Measurements from ENCODE around the gene AHSG. TPM values are rescaled to one million over a fixed set of nuclear protein-coding genes. Genes with fewer than 3 reads are reported as not detected.

AHSG gene
- total and polyA plus RNA-seq, 10 of the 15 experiments (the other 5 are each of a cell fraction or from before 2014, with no cell fraction given) = 0.06 to 0.90 (median 0.15) TPM; not detected in 7

DNA sequence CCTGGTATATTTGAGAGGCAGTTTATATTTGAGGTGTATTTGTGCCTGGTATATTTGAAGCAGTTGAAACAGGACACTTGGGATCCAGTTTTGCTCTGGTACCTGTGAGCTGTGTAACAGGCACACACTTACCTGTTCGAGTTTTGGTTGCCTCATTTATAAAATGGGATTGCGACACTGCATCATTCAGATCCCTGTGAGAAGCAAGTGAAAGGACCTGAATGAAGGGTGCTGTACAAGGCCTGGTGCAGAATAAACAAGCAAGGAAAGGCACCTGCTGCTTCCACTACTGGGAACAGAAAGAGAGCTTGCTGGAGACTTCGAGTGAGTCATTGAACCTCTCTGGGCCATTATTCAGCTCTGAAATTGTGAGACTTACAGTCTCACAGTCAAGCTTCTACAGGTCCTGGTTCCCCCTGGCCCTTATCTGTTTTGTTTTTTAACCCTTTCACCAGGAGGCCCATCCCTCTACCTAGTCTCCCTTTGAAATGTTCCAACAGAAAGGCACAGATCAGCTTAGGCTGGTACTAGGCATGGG is 38.9 kb downstream of the AHSG start (continued):
- TF ChIP-seq FOXK2 (IDR thresholded peaks at IDR 0.05) (no peak), ZNF622 (IDR thresholded peaks at IDR 0.05) (no peak), MEF2B (IDR thresholded peaks at IDR 0.05; ENCODE audit: partially characterized antibody, poor library complexity, severe bottlenecking) (no peak)
- TF ChIP-seq, protein P1, sequence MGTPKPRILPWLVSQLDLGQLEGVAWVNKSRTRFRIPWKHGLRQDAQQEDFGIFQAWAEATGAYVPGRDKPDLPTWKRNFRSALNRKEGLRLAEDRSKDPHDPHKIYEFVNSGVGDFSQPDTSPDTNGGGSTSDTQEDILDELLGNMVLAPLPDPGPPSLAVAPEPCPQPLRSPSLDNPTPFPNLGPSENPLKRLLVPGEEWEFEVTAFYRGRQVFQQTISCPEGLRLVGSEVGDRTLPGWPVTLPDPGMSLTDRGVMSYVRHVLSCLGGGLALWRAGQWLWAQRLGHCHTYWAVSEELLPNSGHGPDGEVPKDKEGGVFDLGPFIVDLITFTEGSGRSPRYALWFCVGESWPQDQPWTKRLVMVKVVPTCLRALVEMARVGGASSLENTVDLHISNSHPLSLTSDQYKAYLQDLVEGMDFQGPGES (IDR thresholded peaks at IDR 0.05) = no peak

DNA sequence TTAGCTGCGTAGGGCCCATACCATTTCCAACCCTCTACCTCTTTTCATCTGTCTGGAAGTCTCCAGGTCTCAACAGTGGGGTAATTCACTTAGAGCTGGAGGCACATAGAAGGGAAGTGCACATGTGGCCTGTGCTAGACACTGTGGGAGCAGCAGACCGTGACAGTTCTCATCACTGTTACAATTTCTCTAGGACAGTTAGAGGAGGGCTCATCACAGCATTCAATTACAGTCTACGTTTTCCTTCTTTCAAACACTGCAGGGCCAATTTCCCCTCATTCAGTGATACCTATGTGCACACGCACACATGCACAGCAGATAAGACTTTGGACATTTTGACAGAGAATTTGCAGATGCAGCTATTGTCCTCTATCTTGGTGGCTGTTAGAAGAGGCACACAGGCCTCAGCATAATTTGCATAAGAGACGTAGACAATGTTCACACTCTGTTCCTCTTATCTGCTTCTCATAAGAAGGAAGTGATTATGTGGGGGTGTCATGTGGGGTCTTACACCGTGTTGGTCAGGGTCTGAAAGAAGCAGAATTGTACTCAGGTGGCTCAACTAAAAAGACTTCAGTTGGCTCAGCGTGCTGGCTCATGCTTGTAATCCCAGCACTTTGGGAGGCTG is 40.3 kb downstream of the AHSG start:
- intact Hi-C loops (cut with micrococcal nuclease; ENCODE audit: unreplicated experiment) = no loop called here
- TF ChIP-seq ZNF622 (IDR thresholded peaks at IDR 0.05) (no peak), ZSCAN29 (IDR thresholded peaks at IDR 0.05) (no peak), IKZF2 (IDR thresholded peaks at IDR 0.05) (peak in 1 of 2 experiments; percentile 43; a peak in 2 of 4 replicates), BCL11A (IDR thresholded peaks at IDR 0.05; ENCODE audit: low read depth, low read length) (no peak), PAX8 (IDR thresholded peaks at IDR 0.05) (peak; percentile 97), ATF7 (IDR thresholded peaks at IDR 0.05; ENCODE audit: low read depth) (no peak), SPI1 (IDR thresholded peaks at IDR 0.05; ENCODE audit: borderline replicate concordance, insufficient read depth, low read depth, low read length) (peak; percentile 68), ATF3 (IDR thresholded peaks at IDR 0.05; ENCODE audit: borderline replicate concordance, extremely low read depth, low read depth, low read length) (no peak), BHLHE40 (IDR thresholded peaks at IDR 0.05; ENCODE audit: borderline replicate concordance in 1 of 2, low read depth in 2 of 2, low read length in 1 of 2) (peak in 1 of 2 experiments; percentile 16; a peak in 1 of 4 replicates), DPF2 (IDR thresholded peaks at IDR 0.05) (0 out of 2 replicates have a peak, but pooled peaks have one; percentile 38), STAT1 (conservative IDR thresholded peaks at IDR 0.05) (no peak), POLR2A (IDR thresholded peaks at IDR 0.05; ENCODE audit: low read depth, low read length) (no peak), PAX5 (IDR thresholded peaks at IDR 0.05; ENCODE audit: borderline replicate concordance, low read depth, low read length) (peak; percentile 100)
- TF ChIP-seq, protein P2, sequence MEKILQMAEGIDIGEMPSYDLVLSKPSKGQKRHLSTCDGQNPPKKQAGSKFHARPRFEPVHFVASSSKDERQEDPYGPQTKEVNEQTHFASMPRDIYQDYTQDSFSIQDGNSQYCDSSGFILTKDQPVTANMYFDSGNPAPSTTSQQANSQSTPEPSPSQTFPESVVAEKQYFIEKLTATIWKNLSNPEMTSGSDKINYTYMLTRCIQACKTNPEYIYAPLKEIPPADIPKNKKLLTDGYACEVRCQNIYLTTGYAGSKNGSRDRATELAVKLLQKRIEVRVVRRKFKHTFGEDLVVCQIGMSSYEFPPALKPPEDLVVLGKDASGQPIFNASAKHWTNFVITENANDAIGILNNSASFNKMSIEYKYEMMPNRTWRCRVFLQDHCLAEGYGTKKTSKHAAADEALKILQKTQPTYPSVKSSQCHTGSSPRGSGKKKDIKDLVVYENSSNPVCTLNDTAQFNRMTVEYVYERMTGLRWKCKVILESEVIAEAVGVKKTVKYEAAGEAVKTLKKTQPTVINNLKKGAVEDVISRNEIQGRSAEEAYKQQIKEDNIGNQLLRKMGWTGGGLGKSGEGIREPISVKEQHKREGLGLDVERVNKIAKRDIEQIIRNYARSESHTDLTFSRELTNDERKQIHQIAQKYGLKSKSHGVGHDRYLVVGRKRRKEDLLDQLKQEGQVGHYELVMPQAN (conservative IDR thresholded peaks at IDR 0.05) = no peak

More for the DNA sequence above, 40.3 kb downstream of the AHSG start:
- peak; percentile 61 for DNase-seq (ENCODE audit: low read depth, low spot score)
- Histone ChIP-seq H3K4me3 (no peak overlapping the region; the same call in 1 of the 2 replicates), H3K9me3 (replicated peaks; ENCODE audit: control insufficient read depth, insufficient read depth, low read length) (no peaks in the 10 kb centered on the region), H3K4me1 (ENCODE audit: control insufficient read depth, insufficient read depth, low read length) (peaks cover 17% of the 10 kb centered on the region), H3K27ac (ENCODE audit: control insufficient read depth, insufficient read depth) (peak overlapping the region; percentile 32), H3K9ac (ENCODE audit: control insufficient read depth, insufficient read depth, low read length) (no peak overlapping the region), H4K20me1 (ENCODE audit: control insufficient read depth, insufficient read depth) (no peaks in the 10 kb centered on the region), H3K79me2 (ENCODE audit: control insufficient read depth, insufficient read depth, low read length) (no peaks in the 10 kb centered on the region), H3K36me3 (ENCODE audit: control insufficient read depth in 2 of 2, insufficient read depth in 2 of 2, low read length in 1 of 2) (no peaks in the 10 kb centered on the region), H2AFZ (ENCODE audit: control insufficient read depth, low read depth, low read length) (peak overlapping the region; percentile 90), H3K4me2 (ENCODE audit: control insufficient read depth, insufficient read depth) (peak overlapping the region; percentile 77), H3K27me3 (replicated peaks in 1 of 2; ENCODE audit: control insufficient read depth in 2 of 2, insufficient read depth in 2 of 2, low read length in 1 of 2) (no peaks in the 10 kb centered on the region)
- BruUV-seq (replicated peaks) = no TSS peak
- peak; percentile 93 for FAIRE-seq
- in situ Hi-C loops (cut with MboI) = no loop called here
- RAD21 ChIA-PET (ENCODE audit: unreplicated experiment) = no interaction called here
- peak; percentile 98 for ATAC-seq
- POLR2A ChIA-PET = no interaction called here
- 9% methylated on average over 7 of the region's 7 CpGs for WGBS (ENCODE audit: insufficient coverage, insufficient replicate concordance, low lambda C conversion rate, missing lambda C conversion rate)
- SMC1A ChIA-PET (ENCODE audit: uncharacterized antibody, unreplicated experiment) = interaction anchor here (0.6 to 1.3 kb wide), 4 partner anchors 9 to 113 kb away, joined by 3 to 4 read pairs (median 4); no protein-coding TSS in a partner anchor
- CTCF ChIA-PET = interaction anchor here (0.6 to 2.2 kb wide), 2 partner anchors 12 to 37 kb away, joined by 3 to 13 read pairs; no protein-coding TSS in a partner anchor
